ENCODE measurements around the gene TSPAN32.
"Not testable (repeated sequence)": the region's sequence is repeated elsewhere in the genome, so short reads cannot be mapped to it uniquely, and the experiment has no call there.

Gene TSPAN32

DNA sequence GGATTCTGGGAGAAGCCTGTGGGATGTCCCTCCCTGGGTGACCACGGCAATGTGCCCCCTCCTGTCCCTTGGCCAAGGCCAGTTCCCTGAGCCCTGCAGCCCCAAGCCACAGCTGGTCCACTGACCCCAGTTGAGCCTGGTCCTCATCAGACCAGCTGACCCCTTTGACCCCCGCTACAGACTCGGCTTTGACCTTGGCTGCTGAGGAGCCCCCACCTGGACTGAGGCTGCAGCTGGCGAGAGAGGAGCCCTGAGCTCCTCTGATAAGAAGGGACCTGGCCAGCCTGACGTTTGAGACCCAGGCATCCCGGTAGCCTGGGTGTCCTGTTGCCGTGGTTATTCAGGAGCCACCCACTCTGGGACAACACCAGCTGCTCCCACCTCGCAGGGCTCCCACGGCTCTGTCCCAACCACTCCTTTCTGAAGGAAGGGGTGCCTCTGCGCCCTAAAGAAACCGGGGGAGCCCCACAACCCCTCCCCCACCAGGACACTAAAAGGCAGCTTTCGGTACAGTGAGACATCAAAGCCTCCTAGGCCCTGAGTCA, 34.4 kb upstream of the TSPAN32 start:
- DNase-seq (ENCODE audit: low read depth): no peak

DNA sequence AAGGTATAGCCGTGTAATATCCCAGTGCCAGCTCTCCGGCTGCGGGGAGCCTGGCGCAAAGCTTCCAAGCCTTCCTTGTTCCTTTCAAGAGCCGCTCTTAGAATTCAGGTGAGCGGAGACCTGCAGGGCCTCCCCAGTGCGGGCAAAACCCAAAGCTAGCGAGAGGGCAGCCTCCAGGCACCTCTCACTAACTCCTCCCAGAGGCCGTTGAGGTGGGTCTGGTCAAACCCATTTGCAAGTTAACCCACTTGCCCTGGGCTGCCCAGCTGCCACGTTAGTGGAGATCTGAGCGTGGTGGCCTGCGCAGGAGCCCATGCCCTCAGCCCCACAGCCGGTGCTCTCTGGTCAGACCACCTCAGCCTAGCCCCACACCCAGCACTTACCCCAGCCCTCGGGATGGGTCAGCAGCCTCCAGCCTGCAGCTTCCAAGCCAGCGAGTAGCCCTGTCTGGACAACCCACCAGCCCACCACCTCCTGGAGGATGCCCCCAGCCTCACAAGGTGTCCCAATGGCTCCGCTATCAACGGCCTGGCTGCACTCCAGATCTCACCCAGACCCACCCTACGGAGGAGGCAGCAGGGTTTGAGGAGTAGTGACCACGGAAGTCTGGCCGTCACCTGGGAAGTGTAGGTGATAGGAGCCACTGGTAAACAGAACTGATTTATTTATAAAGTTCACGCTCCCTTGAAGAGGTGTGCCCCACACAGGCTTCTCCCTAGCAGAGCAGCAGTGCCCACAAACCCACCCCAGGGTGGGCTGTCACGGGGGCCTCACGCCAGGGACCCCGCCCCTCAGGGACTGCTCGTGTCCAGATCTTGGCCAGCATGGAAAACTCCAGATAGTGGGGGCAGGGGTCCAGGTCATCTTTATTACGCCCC, 33.7 kb upstream of the TSPAN32 start:
- DNase-seq (ENCODE audit: low read depth): no peak

DNA sequence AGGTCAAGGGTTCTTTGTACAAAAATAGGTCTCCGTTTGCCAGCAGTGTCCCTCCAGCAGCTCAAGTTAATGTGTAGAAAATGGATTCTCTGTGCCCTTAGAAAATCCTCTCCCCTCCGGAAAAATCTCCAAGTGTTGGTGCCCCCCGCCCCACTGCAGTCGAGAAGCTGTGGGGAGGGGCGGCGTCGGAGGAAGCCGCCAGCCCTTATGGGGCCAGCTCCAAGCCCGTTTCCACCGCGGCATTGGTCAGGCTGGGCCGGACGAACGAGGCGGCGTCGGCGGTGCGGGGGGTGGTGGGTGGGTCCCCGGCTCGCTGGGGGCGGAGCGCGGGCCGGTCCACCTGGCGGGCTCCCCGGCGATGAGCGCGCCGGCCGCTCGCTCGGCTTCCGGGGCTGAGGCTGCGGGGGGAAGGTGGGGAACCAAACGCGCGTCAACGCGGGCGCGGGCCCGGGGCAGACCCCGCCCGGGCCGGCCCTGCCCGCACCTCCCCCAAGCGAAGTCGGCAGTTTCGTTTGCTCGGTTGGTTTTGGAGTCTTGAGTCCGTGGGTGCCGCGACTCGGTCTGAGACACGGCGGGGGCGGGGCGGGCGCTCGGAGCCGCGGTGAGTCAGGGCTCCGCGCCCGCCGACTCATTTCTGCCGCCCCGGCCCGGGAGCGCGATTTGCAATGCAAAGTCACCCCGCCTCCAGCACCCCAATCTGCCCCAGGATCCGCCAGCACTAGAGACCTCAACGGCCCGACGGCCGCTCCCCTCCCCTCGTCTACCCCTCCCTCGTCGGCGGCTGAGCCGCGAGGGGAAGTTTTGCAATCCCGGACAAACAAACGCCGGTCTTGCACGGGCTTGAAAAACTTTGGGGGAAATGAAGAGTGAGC, 32.8 kb upstream of the TSPAN32 start:
- DNase-seq (ENCODE audit: low read depth): no peak

- DNase-seq (ENCODE audit: low read depth): no peak
These were observed 32.1 kb upstream of the TSPAN32 start for GRCh38 chr11:2269601-2270321.

GRCh38 chr11:2270322-2271076, 31.3 kb upstream of the TSPAN32 start, which contains the start of gene ASCL2:
TSS of gene ASCL2 (minus strand) at chr11:2270588. CDS start at chr11:2270332, 256 bp downstream.
- no peak for DNase-seq (ENCODE audit: low read depth)

DNA sequence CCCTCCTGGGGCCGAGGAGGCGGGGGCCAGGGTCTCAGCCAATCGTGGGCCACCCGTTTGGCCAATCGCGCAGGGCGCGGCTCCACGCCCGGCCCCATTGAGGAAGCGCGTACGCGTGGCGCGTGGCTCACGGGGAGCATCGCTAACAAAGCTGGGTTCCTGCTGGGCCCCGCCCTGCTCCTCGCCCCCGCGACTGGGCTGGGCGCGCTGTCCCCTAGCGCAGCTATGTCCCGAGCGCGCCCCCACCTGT, 30.8 kb upstream of the TSPAN32 start:
- DNase-seq (ENCODE audit: low read depth): no peak

GRCh38 chr11:2271327-2272227, 30.2 kb upstream of the TSPAN32 start:
- DNase-seq (ENCODE audit: low read depth): no peak

GRCh38 chr11:2272228-2272945, 29.4 kb upstream of the TSPAN32 start:
- no peak for DNase-seq (ENCODE audit: low read depth)

DNA sequence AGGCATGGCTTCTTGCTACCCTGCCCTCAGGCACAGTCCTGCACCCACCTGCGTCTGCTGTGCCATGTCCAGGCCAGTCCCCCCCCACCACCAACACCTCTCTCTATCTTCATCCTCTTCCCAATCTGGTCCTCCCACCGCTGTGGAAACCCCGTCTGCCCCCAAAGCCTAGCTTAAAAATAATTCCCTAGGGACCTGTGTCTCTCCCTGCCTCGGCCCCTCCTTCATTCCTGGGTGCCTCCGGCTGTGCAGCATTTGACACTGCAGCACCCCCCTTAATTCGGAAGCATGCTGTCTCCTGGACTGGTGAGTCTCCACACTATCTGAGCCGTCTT, 28.9 kb upstream of the TSPAN32 start:
- DNase-seq (ENCODE audit: low read depth): no peak

- no peak for DNase-seq (ENCODE audit: low read depth)
These were observed 28.5 kb upstream of the TSPAN32 start for GRCh38 chr11:2273311-2273710.

DNA sequence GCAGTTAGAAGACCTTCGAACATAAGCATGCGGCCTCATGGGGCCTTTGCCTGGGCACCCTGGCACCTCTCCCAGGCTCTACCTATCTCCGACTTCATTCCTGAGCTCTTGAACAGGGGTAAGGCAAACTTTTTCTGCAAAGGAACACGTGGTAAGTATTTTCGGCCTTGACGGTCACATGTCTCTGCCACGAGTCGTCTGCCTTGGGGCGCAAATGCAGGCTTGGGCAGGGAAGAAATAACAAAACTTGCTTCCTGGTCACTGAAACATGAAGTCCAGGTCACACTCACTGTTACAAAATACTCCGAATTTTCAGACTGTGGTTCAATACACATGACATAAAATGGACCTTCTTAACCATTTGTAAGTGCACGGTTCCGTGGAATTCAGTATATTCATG, 28.0 kb upstream of the TSPAN32 start:
- DNase-seq (ENCODE audit: low read depth): no peak

GRCh38 chr11:2275334-2276279, 26.2 kb upstream of the TSPAN32 start:
- no peak for DNase-seq (ENCODE audit: low read depth)

DNA sequence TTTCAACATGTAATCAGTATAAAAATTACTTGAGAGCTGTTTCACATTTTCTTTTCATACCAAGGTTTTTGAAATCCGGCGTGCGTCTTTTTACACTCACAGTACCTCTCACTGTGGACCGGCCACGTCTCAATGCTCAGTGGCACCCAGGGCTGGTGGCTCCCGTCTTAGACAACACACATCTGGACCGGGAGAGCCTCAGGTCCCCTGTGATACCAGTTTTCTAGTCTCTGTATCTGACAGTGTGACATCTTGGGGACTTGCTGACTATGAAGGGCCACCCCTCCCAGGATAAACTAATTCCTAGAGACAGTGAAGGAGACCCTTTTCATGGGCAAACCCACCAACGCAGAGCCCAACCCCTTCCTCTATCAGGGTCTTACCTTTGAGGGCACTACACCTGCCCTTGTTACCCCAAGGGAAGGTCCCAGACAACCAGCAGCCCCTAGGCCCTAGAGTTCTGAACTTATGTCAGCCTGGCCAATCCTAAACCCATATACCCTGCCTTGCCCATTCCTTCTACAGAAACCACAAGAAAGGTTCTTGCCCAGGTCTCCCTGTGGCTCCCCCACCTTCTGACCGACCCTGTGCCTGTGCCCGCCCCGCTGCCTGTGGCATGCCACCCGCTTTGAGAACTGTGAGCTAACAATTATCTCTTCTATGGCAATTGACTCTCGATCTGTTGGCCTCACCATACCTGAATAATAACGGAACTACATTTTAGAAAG, 25.4 kb upstream of the TSPAN32 start:
- no peak for DNase-seq (ENCODE audit: low read depth)

GRCh38 chr11:2277008-2277346, 24.8 kb upstream of the TSPAN32 start:
- no peak for DNase-seq (ENCODE audit: low read depth)

DNA sequence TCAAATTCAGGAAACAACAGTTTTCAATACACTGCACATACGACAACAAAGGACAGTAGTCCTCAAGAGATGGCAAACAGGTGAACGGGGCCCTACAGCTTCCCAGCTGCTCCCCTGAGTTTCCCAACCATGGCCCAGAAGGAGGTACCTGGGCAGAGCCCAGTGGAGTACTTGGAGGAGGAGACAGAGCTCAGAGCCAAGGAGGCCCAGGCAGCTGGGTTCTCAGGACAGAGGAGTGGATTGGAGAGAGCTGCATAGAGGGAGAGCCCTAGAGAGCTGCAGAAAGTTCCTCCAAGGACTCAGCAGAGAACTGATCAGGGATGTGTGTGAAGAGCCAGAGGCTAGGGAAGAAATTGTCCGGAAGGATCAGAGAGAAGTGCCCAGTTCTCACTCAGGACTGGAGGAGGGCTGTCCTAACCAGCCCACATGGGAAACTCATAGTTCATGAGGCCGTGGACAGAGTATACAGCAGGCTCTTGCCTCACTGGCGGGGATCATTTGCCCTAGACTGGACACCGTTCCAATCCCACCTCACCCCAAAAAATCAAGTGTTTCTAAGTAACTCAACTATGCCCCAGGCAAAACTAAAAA, 23.8 kb upstream of the TSPAN32 start:
- no peak for DNase-seq (ENCODE audit: low read depth)

GRCh38 chr11:2280208-2280607, 21.6 kb upstream of the TSPAN32 start:
- no peak for DNase-seq (ENCODE audit: low read depth)

GRCh38 chr11:2286350-2286749, 15.5 kb upstream of the TSPAN32 start:
- DNase-seq (ENCODE audit: low read depth): not testable (repeated sequence)

DNA sequence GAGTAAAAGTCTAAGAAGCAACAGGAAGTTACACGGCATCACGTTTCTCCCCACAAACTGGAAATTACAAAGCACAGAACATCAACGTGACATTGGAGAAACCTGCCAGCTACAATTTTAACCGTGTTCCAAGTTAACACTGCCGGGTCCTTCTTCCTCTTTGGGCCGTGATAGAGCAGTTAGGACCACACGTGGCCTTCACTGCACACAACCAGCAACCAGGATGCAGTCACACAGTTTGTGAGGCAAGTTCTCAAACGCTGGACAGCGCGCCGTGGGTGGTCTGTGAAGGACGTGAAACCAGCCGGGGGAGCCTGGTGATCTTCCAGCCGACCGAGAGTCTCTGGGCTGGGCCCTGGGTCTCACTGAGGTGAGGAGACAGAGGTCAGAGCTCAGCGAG, 14.7 kb upstream of the TSPAN32 start:
- no peak for DNase-seq (ENCODE audit: low read depth)

Measured in GM04504 (cell line).